HG03565 (cell line): ENCODE measurements around the gene RFNG.

ENCODE experiments used
- ATAC-seq: cut with Tn5 transposase; IDR thresholded peaks from one replicate; pipeline ENCODE4 v1.9.1; 2021; ENCODE audit warnings: mild to moderate bottlenecking, moderate library complexity; ENCODE audit not compliant: unreplicated experiment

The RFNG gene

DNA sequence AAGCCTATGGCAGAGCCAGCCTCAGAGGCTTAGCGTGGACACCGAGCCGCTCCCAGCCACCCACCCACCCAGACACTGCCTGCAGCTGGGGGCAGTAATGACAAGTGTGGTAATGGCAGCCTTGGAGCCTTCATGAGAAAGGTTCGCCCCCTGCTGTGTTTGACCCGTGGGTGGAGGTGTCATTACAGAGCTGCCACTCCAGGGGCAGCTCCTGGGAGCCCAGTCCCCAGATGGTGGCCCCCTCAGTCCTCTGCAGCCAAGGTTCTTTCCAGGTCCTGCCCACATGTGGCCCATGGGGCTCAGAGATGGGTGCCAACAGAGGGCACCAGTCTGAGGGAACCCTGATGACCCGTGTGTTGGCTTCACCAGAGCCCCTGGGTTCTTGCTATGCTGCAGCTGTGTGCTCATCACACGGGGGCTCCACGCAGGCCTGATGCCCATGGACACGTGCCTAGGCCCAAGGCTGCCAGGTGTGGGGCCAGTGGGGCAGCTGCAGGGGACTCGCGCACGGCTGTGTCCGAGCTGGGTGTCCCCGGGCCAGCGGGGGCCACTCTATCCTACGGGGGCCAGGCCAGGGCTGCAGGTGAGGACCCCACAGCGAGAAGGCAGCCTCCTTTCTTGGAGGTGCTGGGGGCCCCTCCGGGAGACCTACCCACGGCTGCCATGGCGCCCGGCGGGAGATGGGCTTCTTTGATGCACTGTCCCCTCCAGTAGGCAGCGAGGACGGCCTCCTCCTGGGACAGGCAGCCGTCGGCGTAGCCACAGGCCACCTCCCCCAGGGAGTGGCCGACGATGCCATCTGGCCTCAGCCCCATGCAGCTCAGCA is 38.3 kb upstream of the RFNG start:
- no peak for ATAC-seq

DNA sequence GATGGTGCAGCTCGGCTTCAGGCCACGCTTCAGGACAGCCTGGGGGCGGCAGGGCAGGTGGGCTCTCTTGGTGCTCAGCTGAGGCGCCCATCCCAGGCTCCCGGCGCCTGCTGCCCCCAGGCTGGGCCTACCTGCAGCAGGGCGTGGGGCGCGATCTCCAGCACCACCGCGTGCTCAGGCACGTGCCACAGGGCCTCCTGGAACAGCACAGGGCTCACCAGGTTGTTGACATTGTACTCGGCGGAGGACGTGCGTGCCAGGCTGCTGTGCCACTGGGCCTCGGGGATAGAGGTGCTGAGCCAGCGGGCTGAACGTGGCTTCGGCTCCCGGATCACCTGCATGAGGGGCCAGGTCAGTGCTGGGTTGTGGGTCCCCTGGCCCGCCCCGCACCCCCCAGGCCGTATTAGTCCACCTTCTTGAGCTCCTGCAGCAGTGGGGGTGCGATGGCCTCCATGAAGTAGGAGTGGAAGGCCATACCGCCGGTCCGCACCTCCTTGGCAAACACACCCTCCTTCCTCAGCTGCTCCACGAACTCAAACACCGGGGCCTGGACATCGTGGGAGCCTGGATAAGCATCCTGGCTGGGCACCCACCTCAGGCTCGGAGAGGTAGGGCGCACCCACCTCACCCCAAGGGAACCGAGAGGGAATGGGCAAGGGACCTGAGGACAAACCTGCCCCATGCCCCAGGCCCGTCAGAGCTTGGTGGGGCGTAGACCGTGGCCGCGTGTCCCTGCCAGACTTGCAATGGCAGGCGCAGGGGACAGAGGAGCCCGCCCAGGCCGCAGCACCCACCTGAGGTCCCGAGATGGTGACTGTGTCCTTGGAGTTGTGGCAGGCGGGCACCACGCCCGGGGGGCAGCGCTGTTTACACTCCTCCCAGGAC is 37.5 kb upstream of the RFNG start:
- no peak for ATAC-seq

DNA sequence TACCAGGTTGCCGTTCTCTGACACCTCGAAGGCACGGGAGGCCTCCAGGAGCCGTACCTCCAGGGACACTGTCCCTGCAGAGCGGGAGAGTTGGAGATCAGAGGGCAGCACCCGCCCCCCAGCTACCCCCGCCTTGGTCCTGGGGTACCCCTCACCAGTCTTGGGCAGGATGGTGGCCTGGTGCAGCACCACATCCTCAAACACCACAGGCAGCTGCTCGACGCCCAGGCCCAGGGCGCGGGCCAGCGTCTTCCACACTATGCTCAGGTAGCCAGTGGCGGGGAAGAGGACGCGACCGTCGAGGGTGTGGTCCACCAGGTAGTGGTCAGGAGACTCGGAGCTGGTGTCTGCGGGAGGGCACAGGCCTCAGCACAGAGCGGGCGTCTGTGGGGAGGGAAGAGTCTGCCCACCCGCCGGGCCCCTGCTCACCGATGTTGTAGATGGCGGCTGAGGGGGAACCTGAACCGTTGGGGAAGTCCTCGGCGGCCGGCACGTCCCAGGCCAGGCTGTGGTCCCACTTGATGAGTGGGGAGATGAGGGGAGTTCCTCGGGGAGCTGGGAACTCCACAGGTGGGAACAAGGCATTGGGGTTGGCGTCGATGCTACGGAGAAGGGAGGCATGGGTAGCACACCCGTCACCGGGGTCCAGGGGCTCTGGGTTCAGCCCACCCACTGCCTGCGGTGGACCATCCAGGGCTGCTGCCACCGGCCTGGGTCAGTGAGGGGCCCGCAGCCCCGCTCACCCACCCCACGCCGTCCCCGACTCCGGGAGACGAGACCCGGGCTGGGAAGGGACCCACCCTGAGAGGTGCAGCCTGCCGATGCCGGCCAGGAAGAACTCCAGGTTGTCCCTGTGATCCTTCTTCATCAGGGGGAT is 36.6 kb upstream of the RFNG start:
- no peak for ATAC-seq

DNA sequence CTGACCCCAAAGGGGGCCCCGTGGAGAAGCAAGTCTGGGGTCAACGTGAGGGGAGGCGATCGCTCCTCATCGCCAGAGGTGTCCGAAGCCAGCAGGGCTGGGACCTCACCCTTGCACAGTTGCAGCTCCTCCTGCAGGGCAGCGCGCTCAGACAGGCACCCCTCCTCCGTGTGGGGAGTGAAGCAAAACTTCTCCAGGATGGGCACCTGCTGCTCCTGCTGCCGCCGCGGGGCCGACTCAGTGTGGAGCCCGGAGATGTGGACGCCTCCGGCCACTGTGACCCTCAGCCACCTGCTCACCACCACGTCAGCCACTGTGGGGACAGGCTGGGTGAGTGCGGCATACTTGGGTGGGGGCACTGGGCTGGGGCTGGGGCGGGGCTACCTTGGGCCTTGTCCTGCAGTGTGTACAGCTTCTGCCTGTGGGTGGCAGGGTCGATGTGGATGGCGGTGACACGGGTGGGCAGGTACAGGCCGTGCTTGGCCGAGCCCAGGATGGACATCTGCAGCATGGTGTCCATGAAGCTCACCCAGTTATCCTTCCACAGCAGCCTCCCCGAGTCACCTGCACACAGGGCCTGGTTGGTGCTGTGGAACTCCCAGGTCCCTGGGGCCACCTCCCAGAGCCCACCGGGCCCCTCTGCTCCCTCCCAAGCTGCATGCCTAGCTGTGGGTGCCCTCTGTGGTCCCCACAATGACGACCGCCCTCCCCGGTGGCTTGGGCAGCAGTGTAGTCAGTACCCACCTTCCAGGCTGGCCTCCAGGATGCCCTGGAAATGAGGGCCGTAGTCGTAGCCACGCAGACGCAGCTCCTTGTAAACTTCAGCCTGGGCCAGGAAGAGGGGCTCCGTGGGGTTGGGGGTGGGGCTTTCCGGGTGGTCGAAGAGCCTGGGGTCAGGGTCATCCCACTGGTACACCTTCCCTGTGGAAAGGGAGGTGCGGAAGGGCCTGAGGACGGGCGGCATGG is 35.6 kb upstream of the RFNG start:
- ATAC-seq = no peak

DNA sequence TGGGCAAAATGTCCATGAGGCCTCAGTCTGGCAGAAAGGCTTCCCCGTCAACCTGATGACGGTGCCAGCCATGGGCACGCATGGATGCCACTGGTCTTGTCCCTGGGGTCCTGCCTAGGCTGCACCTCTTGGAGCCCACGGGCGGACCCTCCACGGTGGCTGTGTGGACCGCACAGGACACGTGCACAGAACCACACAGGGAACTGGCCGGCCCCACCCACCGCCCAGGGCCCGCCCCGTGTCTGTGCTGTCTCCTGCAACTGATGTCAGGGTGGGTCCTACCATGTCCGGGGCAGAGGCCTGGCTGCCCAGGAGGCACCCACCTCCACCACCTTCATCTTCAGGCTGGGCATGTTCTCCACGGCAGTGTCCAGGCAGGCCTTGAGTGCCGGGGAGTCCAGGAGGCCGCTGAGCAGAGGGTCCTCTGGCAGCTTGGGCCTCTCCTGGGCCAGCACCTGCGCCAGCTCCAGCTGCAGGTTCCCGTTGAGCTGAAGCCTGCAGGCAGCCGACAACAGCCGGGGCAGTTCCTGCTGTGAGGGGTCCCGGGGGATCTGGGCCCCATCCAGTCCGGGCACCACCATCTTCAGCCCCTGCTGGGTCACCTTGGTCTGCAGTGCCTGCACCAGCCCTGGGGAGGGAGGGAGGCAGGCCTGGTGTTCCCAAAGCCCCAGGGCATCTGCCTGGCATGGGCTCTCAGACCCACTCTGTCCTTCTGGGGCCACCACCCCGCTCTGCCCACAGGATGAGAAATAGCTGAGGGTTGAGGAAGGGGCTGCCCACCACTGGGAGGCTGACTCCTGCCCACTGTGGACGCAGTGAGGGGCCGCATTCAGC is 34.5 kb upstream of the RFNG start:
- ATAC-seq = no peak

DNA sequence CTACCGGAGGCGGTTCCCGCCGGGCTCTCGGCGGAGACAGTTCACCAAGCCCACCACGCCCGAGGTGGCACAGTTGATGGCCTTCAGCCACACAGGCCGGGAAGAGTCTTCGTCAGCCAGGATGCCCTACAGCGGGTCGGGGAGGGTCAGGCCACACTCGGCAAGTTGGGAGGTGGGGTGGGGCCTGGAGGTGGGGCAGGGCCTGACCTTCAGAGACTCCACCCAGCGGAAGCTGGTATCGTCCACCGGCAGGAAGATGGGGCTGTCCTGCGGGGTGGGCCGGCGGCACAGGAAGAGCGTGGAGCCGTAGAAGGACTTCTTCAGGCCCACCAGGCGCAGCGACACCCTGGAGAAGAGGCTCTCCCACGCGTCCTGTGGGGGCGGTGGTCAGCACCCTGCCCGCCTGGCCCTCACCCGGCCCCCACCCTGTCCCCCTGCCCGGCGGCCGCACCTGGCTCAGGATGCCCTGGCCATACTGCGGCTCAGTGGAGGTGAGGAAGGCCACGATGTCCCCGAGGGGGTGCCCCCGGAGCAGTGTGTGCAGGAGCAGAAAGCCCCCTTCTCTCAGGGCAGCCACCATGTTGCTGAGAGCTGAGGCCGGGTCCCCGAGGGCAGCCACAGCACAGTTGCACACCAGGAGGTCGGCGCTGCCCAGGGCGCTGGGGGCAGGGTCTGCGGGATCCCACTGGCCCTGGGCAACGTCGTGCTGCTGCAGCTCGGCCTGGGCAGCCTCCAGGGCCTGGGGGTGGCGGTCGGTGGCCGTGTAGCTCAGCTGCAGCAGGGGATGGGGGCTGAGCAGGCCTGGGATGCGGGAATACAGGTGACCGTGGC is 33.6 kb upstream of the RFNG start:
- ATAC-seq = no peak

DNA sequence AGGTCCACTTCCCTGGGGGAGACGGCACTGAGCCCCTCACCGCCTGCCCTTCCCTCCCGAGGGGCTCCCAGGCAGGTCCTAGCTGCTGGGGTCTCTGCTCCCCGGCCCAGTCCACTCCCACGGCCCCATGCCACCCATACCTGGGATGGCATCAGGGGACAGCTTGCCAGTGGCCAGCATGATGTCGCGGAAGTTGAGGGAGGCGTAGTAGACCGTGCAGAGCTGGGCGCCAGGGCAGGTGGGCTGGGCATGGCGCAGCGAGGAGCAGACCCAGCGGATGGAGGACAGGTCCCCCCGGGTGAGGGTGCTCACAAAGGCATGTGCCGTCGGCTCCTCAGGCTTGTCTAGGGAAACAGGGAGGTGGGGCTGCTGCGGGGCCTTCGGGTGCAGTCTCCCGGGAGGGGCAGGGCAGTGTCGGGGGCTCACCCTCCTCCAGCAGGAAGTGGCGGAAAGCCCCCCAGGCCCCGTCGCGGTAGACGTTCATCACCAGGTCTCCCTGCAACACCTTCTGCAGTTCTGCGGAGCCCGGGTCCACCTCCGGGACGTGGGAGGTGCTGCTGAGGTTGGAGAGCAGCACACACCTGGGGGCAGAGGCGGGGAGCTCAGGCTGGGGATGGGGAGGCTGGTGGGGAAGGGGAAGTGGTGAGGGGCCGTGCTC is 32.9 kb upstream of the RFNG start:
- no peak for ATAC-seq

DNA sequence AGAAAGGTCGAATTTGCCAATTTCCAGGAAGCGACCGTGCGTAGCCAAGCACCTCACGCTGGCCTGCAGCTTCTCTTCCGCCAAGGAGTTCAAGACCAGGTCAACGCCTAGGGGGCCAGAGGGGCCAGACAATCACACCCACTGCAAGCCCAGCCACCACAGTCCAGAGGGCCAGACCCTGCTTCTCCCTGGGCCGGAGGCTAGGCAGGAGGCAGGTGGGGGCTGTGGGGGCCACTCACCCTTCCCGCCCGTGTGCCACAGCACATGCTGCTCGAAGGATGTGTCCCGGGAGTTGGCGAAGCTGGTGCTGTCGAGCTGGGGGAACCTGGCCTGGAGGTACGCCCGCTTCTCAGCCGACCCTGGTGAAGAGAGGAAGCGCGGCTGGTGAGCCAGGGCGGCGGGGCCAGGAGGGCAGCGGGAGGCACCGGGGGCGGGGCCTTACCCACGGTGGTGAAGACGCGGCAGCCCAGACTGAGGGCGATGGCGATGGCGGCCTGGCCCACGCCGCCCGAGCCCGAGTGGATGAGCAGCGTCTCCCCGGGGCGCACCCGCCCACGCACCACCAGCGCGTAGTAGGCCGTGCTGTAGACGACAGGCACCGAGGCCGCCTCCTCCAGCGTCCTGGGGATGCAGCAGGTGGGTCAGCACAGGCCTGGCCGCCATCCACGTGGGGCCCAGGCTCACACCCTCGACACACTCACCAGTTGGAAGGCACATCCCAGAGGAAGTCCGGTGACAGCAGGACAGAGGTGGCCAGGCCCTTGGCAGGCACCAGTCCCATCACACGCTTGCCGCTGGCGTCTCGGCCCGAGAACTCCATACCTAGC is 32.1 kb upstream of the RFNG start:
- no peak for ATAC-seq

DNA sequence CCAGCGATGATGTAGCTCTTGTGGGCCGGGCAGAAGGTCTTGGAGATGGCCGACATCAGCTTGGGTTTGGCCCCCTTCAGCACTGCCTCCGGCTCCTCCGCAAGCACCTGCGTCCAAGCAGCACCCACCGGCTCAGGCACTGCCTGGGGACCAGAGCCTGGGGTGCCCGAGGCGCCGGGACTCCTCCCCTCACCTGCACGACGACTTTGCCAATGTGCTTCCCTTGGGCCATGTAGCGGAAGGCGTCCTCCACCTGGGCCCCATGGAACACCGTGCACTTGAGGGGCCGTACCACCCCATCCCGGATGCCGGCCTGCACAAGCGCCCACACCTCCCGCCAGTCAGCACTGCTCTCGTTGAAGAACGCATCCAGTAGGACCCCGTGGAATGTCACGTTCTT is 31.4 kb upstream of the RFNG start:
- no peak for ATAC-seq

DNA sequence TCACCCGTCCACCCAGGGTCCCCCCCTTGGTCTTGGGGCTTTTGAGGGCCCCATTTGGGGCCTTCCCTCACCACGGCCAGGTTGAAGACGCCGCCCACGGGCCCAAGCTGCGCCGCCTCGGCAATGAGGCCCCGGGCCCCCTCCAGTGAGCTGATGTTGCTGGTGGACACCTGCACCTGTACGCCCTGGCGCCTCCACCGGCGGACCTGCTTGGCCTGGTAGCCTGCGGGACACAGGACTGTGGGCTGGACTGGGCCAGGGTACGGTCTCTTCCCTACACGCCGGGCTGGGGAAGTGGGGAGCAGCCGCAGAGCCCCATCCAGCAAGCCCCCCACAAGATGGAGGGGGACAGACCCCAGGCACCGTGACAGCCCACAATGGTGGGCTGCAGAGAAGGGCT is 30.8 kb upstream of the RFNG start:
- no peak for ATAC-seq

DNA sequence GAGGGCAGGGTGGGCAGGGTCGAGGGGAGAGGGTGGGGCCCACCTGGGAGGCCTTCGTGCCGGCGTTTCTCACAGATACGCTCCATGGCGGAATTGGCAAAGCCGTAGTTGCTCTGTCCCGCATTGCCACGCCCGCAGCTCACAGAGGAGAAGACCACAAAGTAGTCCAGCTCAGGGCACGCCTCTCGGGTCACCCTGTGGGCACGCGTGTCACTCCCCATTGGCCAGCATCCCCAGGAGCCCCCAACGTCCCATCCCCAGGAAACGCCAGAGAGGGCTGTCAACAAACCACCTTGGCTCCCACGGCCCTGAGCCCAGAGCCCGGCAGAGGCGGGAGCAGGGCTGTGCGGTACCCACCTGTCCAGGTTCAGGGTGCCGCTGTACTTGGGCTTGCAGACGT is 30.4 kb upstream of the RFNG start:
- ATAC-seq = no peak

DNA sequence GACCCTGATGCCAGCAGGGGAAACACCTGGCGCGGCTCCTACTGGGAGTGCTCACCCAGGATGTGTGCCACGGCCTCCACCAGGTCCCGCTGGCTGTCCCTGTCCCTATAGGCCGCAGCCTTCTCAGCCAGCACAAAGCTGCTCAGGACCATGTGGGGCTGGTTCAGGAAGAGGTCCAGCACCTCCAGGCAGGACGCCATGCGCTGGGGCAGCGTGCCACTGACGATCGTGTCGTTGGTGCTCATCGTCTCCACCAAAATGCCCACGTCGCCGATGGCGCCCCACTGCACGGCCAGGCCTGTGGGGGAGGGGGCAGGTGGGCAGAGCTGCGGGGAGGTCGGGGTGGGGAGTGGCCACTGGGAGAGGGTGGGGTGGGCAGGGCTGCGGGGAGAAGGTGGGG is 29.9 kb upstream of the RFNG start:
- no peak for ATAC-seq

DNA sequence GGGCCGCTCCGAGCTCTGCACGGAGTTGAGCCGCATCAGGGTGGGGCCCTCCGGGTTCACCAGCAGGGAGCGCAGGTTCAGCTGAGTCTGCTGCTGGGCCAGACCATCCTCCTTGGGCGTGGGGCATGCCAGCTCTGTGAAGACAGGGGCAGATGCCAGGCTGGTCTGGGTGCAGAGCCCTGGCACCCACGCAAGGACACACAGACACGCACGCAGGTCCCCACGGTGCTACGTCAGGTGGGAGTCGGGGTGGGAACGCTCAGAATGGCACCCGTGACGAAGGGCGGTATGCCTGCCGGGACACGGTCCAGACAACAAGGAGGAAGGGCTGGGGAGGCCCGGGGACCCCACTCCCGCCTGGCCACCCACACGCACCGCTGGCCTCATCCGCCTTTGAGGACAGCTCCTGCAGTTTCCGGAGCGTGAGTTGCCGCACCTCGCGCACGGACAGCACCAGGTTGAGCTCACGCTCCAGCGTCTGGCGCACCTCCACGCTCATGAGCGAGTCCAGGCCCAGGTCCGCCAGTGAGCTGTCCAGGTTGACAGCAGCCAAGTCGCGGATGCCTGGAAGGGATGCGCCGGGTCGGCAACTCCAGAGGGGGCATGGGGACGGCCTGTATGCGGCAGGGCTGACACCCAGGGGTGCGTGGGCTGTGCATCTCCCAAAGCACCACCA is 29.3 kb upstream of the RFNG start:
- ATAC-seq = no peak

DNA sequence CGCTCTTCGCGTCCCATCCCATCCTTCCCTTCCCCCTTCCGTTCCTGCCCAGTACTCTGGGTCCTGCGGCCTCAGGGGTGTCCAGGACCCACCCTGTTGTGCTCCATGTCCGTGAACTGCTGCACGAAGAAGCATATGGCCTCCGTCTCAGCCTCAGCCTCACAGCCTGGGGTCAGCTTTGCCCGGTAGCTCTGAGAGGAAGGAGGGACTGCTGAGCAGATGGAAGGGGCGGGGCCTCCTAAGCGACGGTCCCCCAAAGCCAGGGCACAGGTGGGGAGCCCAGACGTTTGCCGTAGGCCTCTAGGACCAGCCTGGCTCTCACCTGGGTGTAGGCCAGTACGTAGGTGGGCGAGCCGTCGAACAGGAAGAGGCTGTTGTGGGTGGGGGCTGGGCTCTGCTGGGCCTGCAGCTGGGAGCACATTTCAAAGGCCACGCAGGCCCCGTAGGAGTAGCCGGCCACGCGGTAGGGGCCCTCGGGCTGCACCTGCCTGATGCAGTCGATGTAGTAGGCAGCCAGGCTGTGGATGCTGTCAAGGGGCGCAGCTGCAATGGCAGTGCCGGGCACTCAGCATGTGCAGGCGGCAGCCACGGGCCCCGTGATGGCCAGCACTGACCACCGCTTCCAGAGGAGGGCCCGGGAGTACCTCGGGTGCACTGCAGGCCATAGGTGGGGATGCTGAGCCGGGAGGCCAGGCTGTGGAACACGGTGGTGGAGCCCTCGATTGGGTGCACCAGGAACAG is 28.6 kb upstream of the RFNG start:
- ATAC-seq = no peak

DNA sequence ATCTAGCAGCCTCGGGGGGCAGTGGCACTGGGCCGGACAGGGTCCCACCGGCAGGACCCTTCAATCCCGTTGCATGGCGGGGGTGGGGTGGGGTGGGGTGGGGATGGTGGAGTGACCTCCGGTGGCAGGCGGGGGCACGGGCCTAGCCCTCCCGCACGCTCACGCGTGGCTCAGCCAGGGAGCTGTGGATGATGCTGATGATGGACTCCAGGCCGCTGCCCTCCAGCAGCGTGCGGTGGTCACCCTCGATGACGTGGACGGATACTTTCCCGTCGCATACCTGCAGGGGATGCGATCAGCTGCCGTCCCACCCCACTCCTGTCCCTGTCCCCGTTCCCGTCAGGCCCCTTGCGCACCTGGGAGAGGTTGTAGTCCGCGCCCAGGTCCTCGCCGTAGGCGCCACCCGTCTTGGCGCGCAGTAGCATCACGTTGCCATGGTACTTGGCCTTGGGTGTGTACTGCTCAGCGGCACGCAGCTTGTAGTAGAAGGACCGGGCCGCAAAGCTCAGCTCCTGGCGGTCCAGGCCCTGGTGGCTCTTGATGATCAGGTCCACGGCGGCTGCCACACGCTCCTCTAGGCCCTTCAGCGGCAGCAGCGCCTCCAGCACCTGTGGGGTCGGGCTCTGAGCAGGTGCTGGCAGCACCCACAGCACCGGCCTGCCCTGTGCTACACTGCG is 27.5 kb upstream of the RFNG start:
- ATAC-seq = no peak
